Sigmoid colon (tissue), 3 donors: ENCODE results near the gene GPR50.

Source experiments
- CTCF ChIP-seq, 4 experiments: fragments of 450-650 bp in 3 of 4; fragments of 200-600 bp in 1 of 4; IDR thresholded peaks; one replicate each; pipeline ENCODE4 v1.5.1; 2016 to 2019; ENCODE audit warnings: antibody characterized with exemption in 4 of 4, mild to moderate bottlenecking in 3 of 4, moderate library complexity in 2 of 4
- POLR2A ChIP-seq, 2 donors: fragments of 450-650 bp; IDR thresholded peaks; one replicate each; pipeline ENCODE4 v1.6.1; 2016; ENCODE audit warnings: antibody characterized with exemption in 2 of 2, mild to moderate bottlenecking in 2 of 2, moderate library complexity in 2 of 2

- TF ChIP-seq CTCF (IDR thresholded peaks at IDR 0.05) (no peak), POLR2A (IDR thresholded peaks at IDR 0.05) (no peak)
These were observed 23.3 kb upstream of the GPR50 start for GRCh38 chrX:151153086-151153485.
